Muscle layer of colon (tissue), 2 donors: ENCODE results near the gene OTULINL.

Source experiments
- H3K27ac ChIP-seq: one replicate; pipeline ENCODE4 v1.7.0; 2013; ENCODE audit warnings: low read depth, mild to moderate bottlenecking, low read length, moderate library complexity
- H3K27me3 ChIP-seq, 2 donors: one replicate each; pipeline ENCODE4 v1.7.0; 2013; ENCODE audit warnings: low read length in 2 of 2, mild to moderate bottlenecking in 2 of 2; ENCODE audit not compliant: insufficient read depth in 2 of 2, control insufficient read depth in 1 of 2
- H3K36me3 ChIP-seq: one replicate; pipeline ENCODE4 v1.7.0; 2013; ENCODE audit warnings: mild to moderate bottlenecking, low read length; ENCODE audit not compliant: insufficient read depth
- H3K4me1 ChIP-seq: one replicate; pipeline ENCODE4 v1.7.0; 2013; ENCODE audit warnings: mild to moderate bottlenecking, low read length; ENCODE audit not compliant: insufficient read depth
- H3K4me3 ChIP-seq, 2 donors: one replicate each; pipeline ENCODE4 v1.7.0; 2013; ENCODE audit warnings: low read length in 2 of 2, low read depth in 1 of 2, mild to moderate bottlenecking in 1 of 2, moderate library complexity in 1 of 2
- H3K9ac ChIP-seq: one replicate; pipeline ENCODE4 v1.7.0; 2013; ENCODE audit warnings: low read length
- H3K9me3 ChIP-seq: one replicate; pipeline ENCODE4 v1.7.0; 2013; ENCODE audit warnings: mild to moderate bottlenecking, low read length
- donor health status: abdominal sarcoma.
- donor health status: Adenocarcinoma of cecum.

Gene OTULINL

GRCh38 chr5:14588758-14589543 is 7.4 kb downstream of the OTULINL start:
- peak overlapping the region; percentile 49 for H3K27ac ChIP-seq
- H3K4me1 ChIP-seq: no peaks in the 10 kb centered on the region
- H3K9me3 ChIP-seq: no peaks in the 10 kb centered on the region
- H3K4me3 ChIP-seq: no peak overlapping the region
- no peaks in the 10 kb centered on the region for H3K36me3 ChIP-seq
- H3K27me3 ChIP-seq: no peaks in the 10 kb centered on the region
- no peak overlapping the region for H3K9ac ChIP-seq

- H3K27me3 ChIP-seq: no peaks in the 10 kb centered on the region
- H3K9ac ChIP-seq: no peak overlapping the region
- H3K9me3 ChIP-seq: no peaks in the 10 kb centered on the region
- H3K36me3 ChIP-seq: no peaks in the 10 kb centered on the region
- H3K4me1 ChIP-seq: no peaks in the 10 kb centered on the region
- H3K27ac ChIP-seq: no peak overlapping the region
- no peak overlapping the region for H3K4me3 ChIP-seq
Observed at GRCh38 chr5:14590949-14591348, 9.4 kb downstream of the OTULINL start.

- no peak overlapping the region for H3K4me3 ChIP-seq
- H3K9ac ChIP-seq: no peak overlapping the region
- H3K4me1 ChIP-seq: no peaks in the 10 kb centered on the region
- H3K36me3 ChIP-seq: no peaks in the 10 kb centered on the region
- H3K9me3 ChIP-seq: no peaks in the 10 kb centered on the region
- no peaks in the 10 kb centered on the region for H3K27me3 ChIP-seq
- no peak overlapping the region for H3K27ac ChIP-seq
Observed at GRCh38 chr5:14591548-14591947, 10.0 kb downstream of the OTULINL start.

- no peaks in the 10 kb centered on the region for H3K4me1 ChIP-seq
- H3K4me3 ChIP-seq: no peak overlapping the region
- H3K9ac ChIP-seq: no peak overlapping the region
- H3K27me3 ChIP-seq: no peaks in the 10 kb centered on the region
- H3K36me3 ChIP-seq: no peaks in the 10 kb centered on the region
- no peak overlapping the region for H3K27ac ChIP-seq
- no peaks in the 10 kb centered on the region for H3K9me3 ChIP-seq
Observed at GRCh38 chr5:14593326-14594021, 11.9 kb downstream of the OTULINL start.

- H3K4me3 ChIP-seq: no peak overlapping the region
- no peaks in the 10 kb centered on the region for H3K4me1 ChIP-seq
- H3K27me3 ChIP-seq: no peaks in the 10 kb centered on the region
- no peak overlapping the region for H3K27ac ChIP-seq
- H3K36me3 ChIP-seq: no peaks in the 10 kb centered on the region
- no peak overlapping the region for H3K9ac ChIP-seq
- no peaks in the 10 kb centered on the region for H3K9me3 ChIP-seq
Observed at GRCh38 chr5:14594378-14595074, 12.9 kb downstream of the OTULINL start.

GRCh38 chr5:14595189-14595588 is 13.6 kb downstream of the OTULINL start:
- Histone ChIP-seq H3K36me3 (no peaks in the 10 kb centered on the region), H3K27ac (no peak overlapping the region), H3K9ac (no peak overlapping the region), H3K4me1 (no peaks in the 10 kb centered on the region), H3K9me3 (no peaks in the 10 kb centered on the region), H3K4me3 (no peak overlapping the region), H3K27me3 (no peaks in the 10 kb centered on the region)

GRCh38 chr5:14595891-14596290 is 14.3 kb downstream of the OTULINL start:
- no peak overlapping the region for H3K9ac ChIP-seq
- no peaks in the 10 kb centered on the region for H3K27me3 ChIP-seq
- no peak overlapping the region for H3K27ac ChIP-seq
- H3K4me3 ChIP-seq: no peak overlapping the region
- H3K9me3 ChIP-seq: no peaks in the 10 kb centered on the region
- no peaks in the 10 kb centered on the region for H3K4me1 ChIP-seq
- no peaks in the 10 kb centered on the region for H3K36me3 ChIP-seq

- Histone ChIP-seq H3K27me3 (no peaks in the 10 kb centered on the region), H3K9me3 (no peaks in the 10 kb centered on the region), H3K27ac (no peak overlapping the region), H3K4me3 (no peak overlapping the region), H3K9ac (no peak overlapping the region), H3K4me1 (no peaks in the 10 kb centered on the region), H3K36me3 (no peaks in the 10 kb centered on the region)
Observed at GRCh38 chr5:14597080-14597479, 15.5 kb downstream of the OTULINL start.

GRCh38 chr5:14598225-14598624 is 16.6 kb downstream of the OTULINL start:
- Histone ChIP-seq H3K27me3 (no peaks in the 10 kb centered on the region), H3K4me3 (no peak overlapping the region), H3K36me3 (no peaks in the 10 kb centered on the region), H3K27ac (no peak overlapping the region), H3K4me1 (no peaks in the 10 kb centered on the region), H3K9ac (no peak overlapping the region), H3K9me3 (no peaks in the 10 kb centered on the region)

- no peaks in the 10 kb centered on the region for H3K4me1 ChIP-seq
- no peak overlapping the region for H3K27ac ChIP-seq
- no peak overlapping the region for H3K4me3 ChIP-seq
- no peaks in the 10 kb centered on the region for H3K36me3 ChIP-seq
- no peaks in the 10 kb centered on the region for H3K9me3 ChIP-seq
- H3K27me3 ChIP-seq: no peaks in the 10 kb centered on the region
- no peak overlapping the region for H3K9ac ChIP-seq
Observed at GRCh38 chr5:14599476-14600127, 18.0 kb downstream of the OTULINL start.

GRCh38 chr5:14600846-14601245 is 19.3 kb downstream of the OTULINL start:
- no peak overlapping the region for H3K4me3 ChIP-seq
- no peak overlapping the region for H3K9ac ChIP-seq
- H3K36me3 ChIP-seq: no peaks in the 10 kb centered on the region

More at GRCh38 chr5:14600846-14601245, 19.3 kb downstream of the OTULINL start:
- H3K4me1 ChIP-seq: no peaks in the 10 kb centered on the region
- H3K27ac ChIP-seq: no peak overlapping the region
- H3K27me3 ChIP-seq: no peaks in the 10 kb centered on the region
- H3K9me3 ChIP-seq: no peaks in the 10 kb centered on the region
